HEK293 (cell line): ENCODE results near the gene FOSL1.

Experiments used
- IKZF3 ChIP-seq: fragments of 450-650 bp; IDR thresholded peaks from 2 replicates; pipeline ENCODE4 v1.5.0; 2018; ENCODE audit warnings: missing biosample characterization, mild to moderate bottlenecking, missing genetic modification characterization, moderate library complexity
- MZF1 ChIP-seq: fragments of 450-650 bp; formaldehyde crosslinking; IDR thresholded peaks from 2 replicates; pipeline ENCODE4 v1.5.1; 2017; ENCODE audit warnings: missing biosample characterization, missing genetic modification characterization, borderline replicate concordance
- PRDM1 ChIP-seq: fragments of 450-650 bp; formaldehyde crosslinking; IDR thresholded peaks from 2 replicates; pipeline ENCODE4; 2016; ENCODE audit warnings: missing biosample characterization, missing genetic modification characterization
- SP2 ChIP-seq: fragments of 450-650 bp; formaldehyde crosslinking; IDR thresholded peaks from 2 replicates; pipeline ENCODE4 v1.5.1; 2016; ENCODE audit warnings: missing biosample characterization, missing genetic modification characterization
- WT1 ChIP-seq: fragments of 450-650 bp; formaldehyde crosslinking; IDR thresholded peaks from 2 replicates; pipeline ENCODE4 v1.5.1; 2016; ENCODE audit warnings: missing biosample characterization, missing genetic modification characterization
- ZBTB44 ChIP-seq: fragments of 450-650 bp; IDR thresholded peaks from 2 replicates; pipeline ENCODE4 v1.5.1; 2018; ENCODE audit warnings: missing biosample characterization, mild to moderate bottlenecking, missing genetic modification characterization
- ZBTB48 ChIP-seq: fragments of 450-650 bp; formaldehyde crosslinking; IDR thresholded peaks from 2 replicates; pipeline ENCODE4 v1.5.1; 2016; ENCODE audit warnings: missing biosample characterization, missing genetic modification characterization
- ZBTB8A ChIP-seq: fragments of 450-650 bp; formaldehyde crosslinking; IDR thresholded peaks from 2 replicates; pipeline ENCODE4 v1.5.1; 2016; ENCODE audit warnings: missing biosample characterization, missing genetic modification characterization
- ZFP3 ChIP-seq: fragments of 450-650 bp; formaldehyde crosslinking; IDR thresholded peaks from 2 replicates; pipeline ENCODE4 v1.5.1; 2016; ENCODE audit warnings: low read depth, missing biosample characterization, missing genetic modification characterization
- ZFP69B ChIP-seq: fragments of 450-650 bp; formaldehyde crosslinking; IDR thresholded peaks from 2 replicates; pipeline ENCODE4 v1.5.1; 2016; ENCODE audit warnings: missing biosample characterization, missing genetic modification characterization
- ZNF10 ChIP-seq: fragments of 450-650 bp; formaldehyde crosslinking; IDR thresholded peaks from 2 replicates; pipeline ENCODE4 v1.5.1; 2017; ENCODE audit warnings: missing biosample characterization, missing genetic modification characterization
- ZNF157 ChIP-seq: fragments of 450-650 bp; formaldehyde crosslinking; IDR thresholded peaks from 2 replicates; pipeline ENCODE4 v1.5.1; 2016; ENCODE audit warnings: missing biosample characterization, missing genetic modification characterization
- ZNF2 ChIP-seq: fragments of 450-650 bp; formaldehyde crosslinking; IDR thresholded peaks from 2 replicates; pipeline ENCODE4 v1.5.1; 2016; ENCODE audit warnings: missing biosample characterization, missing genetic modification characterization
- ZNF274 ChIP-seq, 2 experiments: fragments of 200-500 bp in 1 of 2; fragments of 450-650 bp in 1 of 2; sonication (Bioruptor generic) in 1 of 2; formaldehyde crosslinking in 1 of 2; IDR thresholded peaks; 2 replicates each; pipeline versions ENCODE4 v1.5.1 to v1.6.1; 2014 to 2016; ENCODE audit warnings: borderline replicate concordance in 1 of 2, inconsistent platforms in 1 of 2, low read length in 1 of 2, missing biosample characterization in 1 of 2, missing genetic modification characterization in 1 of 2
- ZNF302 ChIP-seq: fragments of 450-650 bp; formaldehyde crosslinking; IDR thresholded peaks from 2 replicates; pipeline ENCODE4 v1.5.1; 2016; ENCODE audit warnings: missing biosample characterization, missing genetic modification characterization, low read depth
- ZNF404 ChIP-seq: fragments of 450-650 bp; formaldehyde crosslinking; IDR thresholded peaks from 2 replicates; pipeline ENCODE4 v1.5.1; 2017; ENCODE audit warnings: missing biosample characterization, missing genetic modification characterization
- ZNF416 ChIP-seq: fragments of 450-650 bp; formaldehyde crosslinking; IDR thresholded peaks from 2 replicates; pipeline ENCODE4 v1.5.1; 2016; ENCODE audit warnings: missing biosample characterization, missing genetic modification characterization
- ZNF473 ChIP-seq: fragments of 450-650 bp; formaldehyde crosslinking; IDR thresholded peaks from 2 replicates; pipeline ENCODE4 v1.5.1; 2017; ENCODE audit warnings: missing biosample characterization, missing genetic modification characterization
- ZNF48 ChIP-seq: fragments of 450-650 bp; formaldehyde crosslinking; IDR thresholded peaks from 2 replicates; pipeline ENCODE4 v1.5.1; 2016; ENCODE audit warnings: missing biosample characterization, missing genetic modification characterization
- ZNF488 ChIP-seq: fragments of 450-650 bp; formaldehyde crosslinking; IDR thresholded peaks from 2 replicates; pipeline ENCODE4 v1.5.1; 2016; ENCODE audit warnings: missing biosample characterization, missing genetic modification characterization
- ZNF501 ChIP-seq: fragments of 450-650 bp; formaldehyde crosslinking; IDR thresholded peaks from 2 replicates; pipeline ENCODE4 v1.5.1; 2016; ENCODE audit warnings: missing biosample characterization, missing genetic modification characterization
- ZNF513 ChIP-seq: fragments of 450-650 bp; IDR thresholded peaks from 2 replicates; pipeline ENCODE4 v1.5.1; 2018; ENCODE audit warnings: missing biosample characterization, missing genetic modification characterization
- ZNF514 ChIP-seq: fragments of 450-650 bp; formaldehyde crosslinking; IDR thresholded peaks from 2 replicates; pipeline ENCODE4 v1.5.1; 2016; ENCODE audit warnings: missing biosample characterization, missing genetic modification characterization
- ZNF529 ChIP-seq: fragments of 450-650 bp; formaldehyde crosslinking; IDR thresholded peaks from 2 replicates; pipeline ENCODE4 v1.5.1; 2017; ENCODE audit warnings: missing genetic modification characterization, missing biosample characterization; ENCODE audit not compliant: insufficient replicate concordance
- ZNF530 ChIP-seq: fragments of 450-650 bp; formaldehyde crosslinking; IDR thresholded peaks from 2 replicates; pipeline ENCODE4 v1.5.1; 2016; ENCODE audit warnings: low read depth, missing biosample characterization, missing genetic modification characterization
- ZNF585B ChIP-seq: fragments of 450-650 bp; formaldehyde crosslinking; IDR thresholded peaks from 2 replicates; pipeline ENCODE4 v1.5.1; 2016; ENCODE audit warnings: missing biosample characterization, missing genetic modification characterization
- ZNF621 ChIP-seq: fragments of 450-650 bp; formaldehyde crosslinking; IDR thresholded peaks from 2 replicates; pipeline ENCODE4 v1.5.1; 2017; ENCODE audit warnings: missing biosample characterization, missing genetic modification characterization
- ZNF654 ChIP-seq: fragments of 450-650 bp; formaldehyde crosslinking; IDR thresholded peaks from 2 replicates; pipeline ENCODE4 v1.5.1; 2016; ENCODE audit warnings: low read depth, missing biosample characterization, missing genetic modification characterization
- TF ChIP-seq, protein P1 (sequence below): fragments of 450-650 bp; formaldehyde crosslinking; IDR thresholded peaks from 2 replicates; pipeline ENCODE4 v1.5.1; 2017; ENCODE audit warnings: missing biosample characterization, mild to moderate bottlenecking, missing genetic modification characterization, moderate library complexity
- TF ChIP-seq, protein P2 (sequence below): fragments of 450-650 bp; formaldehyde crosslinking; IDR thresholded peaks from 2 replicates; pipeline ENCODE4 v1.5.1; 2016; ENCODE audit warnings: missing biosample characterization, missing genetic modification characterization

The FOSL1 gene

DNA sequence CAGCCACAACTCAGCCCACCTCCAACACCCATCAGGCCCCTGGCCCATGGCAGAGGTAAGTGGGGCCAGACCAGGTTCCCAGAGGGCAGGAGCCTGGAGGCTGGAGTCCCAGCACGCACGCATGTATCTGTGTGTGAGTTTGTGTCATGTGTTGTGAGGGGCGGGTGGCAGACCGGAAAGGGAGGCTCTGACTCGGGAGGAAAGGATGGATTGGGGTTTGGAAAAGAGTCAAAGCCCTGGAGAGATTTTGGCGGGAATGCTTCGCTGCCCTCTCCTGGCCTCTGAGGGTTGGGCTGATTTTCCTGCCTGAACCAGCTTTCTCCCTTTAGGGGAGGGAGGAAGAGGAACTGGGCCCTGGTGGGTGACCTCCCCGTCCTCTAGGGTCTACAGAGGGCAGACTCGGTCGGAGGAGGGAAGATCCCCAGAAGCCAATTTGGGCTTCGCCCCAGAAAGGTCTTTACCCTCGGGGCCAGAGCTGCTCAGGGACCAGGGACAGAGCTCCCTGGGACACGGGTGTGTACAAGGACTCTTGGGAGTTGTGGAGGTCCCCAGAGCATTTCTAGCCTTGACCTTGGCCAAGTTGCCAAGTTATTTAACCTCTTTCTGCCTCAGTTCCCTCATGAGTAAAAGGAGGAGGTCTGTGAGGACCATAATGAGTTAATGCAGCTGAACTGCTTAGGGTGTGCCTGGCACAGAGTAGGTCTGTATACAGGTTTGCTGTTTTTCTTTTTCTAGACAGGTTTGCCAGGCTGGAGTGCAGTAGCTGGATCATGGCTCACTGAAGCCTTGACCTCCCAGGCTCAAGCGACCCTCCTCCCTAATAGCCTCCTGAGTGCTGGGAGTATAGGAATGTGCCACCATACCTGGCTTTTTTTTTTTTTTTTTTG lies 11.7 kb upstream of the FOSL1 start (continued):
- TF ChIP-seq ZNF488 (tag by site-specific recombination) (no peak), ZNF514 (no peak), ZNF157 (tag by site-specific recombination) (no peak), ZNF48 (tag by site-specific recombination) (no peak), ZNF274 (IDR thresholded peaks at IDR 0.05; ENCODE audit: low read length) (no peak), ZNF274 (tag by site-specific recombination; IDR thresholded peaks at IDR 0.05; ENCODE audit: borderline replicate concordance) (no peak), ZNF416 (tag by site-specific recombination) (no peak), ZNF585B (tag by site-specific recombination) (no peak), ZNF404 (no peak), ZNF513 (tag by site-specific recombination) (no peak), PRDM1 (tag by site-specific recombination) (peak; percentile 36; the same call in 1 of the 2 replicates), IKZF3 (tag by site-specific recombination) (peak; percentile 64), ZBTB48 (peak; percentile 72), ZFP3 (tag by site-specific recombination) (no peak), ZNF501 (no peak), ZNF473 (tag by site-specific recombination) (no peak), ZNF654 (tag by site-specific recombination) (peak; percentile 50), ZNF302 (tag by site-specific recombination) (no peak), ZNF2 (tag by site-specific recombination) (no peak), WT1 (peak; percentile 97), ZFP69B (tag by site-specific recombination) (0 out of 2 replicates have a peak, but pooled peaks have one; percentile 11), ZBTB44 (no peak), ZNF621 (tag by site-specific recombination) (no peak), ZNF530 (tag by site-specific recombination) (no peak), ZBTB8A (no peak), ZNF529 (no peak), ZNF10 (tag by site-specific recombination) (no peak), MZF1 (tag by site-specific recombination) (no peak), SP2 (tag by site-specific recombination) (peak; percentile 56)
- TF ChIP-seq, protein P1, sequence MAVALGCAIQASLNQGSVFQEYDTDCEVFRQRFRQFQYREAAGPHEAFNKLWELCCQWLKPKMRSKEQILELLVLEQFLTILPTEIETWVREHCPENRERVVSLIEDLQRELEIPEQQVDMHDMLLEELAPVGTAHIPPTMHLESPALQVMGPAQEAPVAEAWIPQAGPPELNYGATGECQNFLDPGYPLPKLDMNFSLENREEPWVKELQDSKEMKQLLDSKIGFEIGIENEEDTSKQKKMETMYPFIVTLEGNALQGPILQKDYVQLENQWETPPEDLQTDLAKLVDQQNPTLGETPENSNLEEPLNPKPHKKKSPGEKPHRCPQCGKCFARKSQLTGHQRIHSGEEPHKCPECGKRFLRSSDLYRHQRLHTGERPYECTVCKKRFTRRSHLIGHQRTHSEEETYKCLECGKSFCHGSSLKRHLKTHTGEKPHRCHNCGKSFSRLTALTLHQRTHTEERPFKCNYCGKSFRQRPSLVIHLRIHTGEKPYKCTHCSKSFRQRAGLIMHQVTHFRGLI = peak; percentile 57
- TF ChIP-seq, protein P2, sequence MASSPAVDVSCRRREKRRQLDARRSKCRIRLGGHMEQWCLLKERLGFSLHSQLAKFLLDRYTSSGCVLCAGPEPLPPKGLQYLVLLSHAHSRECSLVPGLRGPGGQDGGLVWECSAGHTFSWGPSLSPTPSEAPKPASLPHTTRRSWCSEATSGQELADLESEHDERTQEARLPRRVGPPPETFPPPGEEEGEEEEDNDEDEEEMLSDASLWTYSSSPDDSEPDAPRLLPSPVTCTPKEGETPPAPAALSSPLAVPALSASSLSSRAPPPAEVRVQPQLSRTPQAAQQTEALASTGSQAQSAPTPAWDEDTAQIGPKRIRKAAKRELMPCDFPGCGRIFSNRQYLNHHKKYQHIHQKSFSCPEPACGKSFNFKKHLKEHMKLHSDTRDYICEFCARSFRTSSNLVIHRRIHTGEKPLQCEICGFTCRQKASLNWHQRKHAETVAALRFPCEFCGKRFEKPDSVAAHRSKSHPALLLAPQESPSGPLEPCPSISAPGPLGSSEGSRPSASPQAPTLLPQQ (tag by site-specific recombination) = no peak
